Activated naive CD4-positive, alpha-beta T cell treated with anti-CD3 and anti-CD28 coated beads for 36 hours (primary cell): ENCODE results near the gene OPCML. TPM values are rescaled to one million over a fixed set of nuclear protein-coding genes. Genes with fewer than 3 reads are reported as not detected.

Source experiments
- CTCF ChIA-PET: fragments of 350-600 bp; sonication (Branson Sonifier 250); formaldehyde crosslinking; loops from one replicate; lab custom pipeline; 2021; ENCODE audit warnings: antibody characterized with exemption; lab: Charles Lee
- DNase-seq: peaks from one replicate; pipeline ENCODE4 v3.0.0-alpha.2; 2020
- H3K27ac Mint-ChIP-seq: one replicate; pipeline ENCODE4 v1.8.0; 2021; ENCODE audit warnings: mild to moderate bottlenecking, mixed read lengths
- H3K27me3 Mint-ChIP-seq: one replicate; pipeline ENCODE4 v1.8.0; 2021; ENCODE audit warnings: low read depth, mixed read lengths
- H3K36me3 Mint-ChIP-seq: one replicate; pipeline ENCODE4 v1.8.0; 2021; ENCODE audit warnings: low read depth, mixed read lengths
- H3K4me1 Mint-ChIP-seq: one replicate; pipeline ENCODE4 v1.8.0; 2021; ENCODE audit warnings: low read depth, mixed read lengths
- H3K4me3 Mint-ChIP-seq: one replicate; pipeline ENCODE4 v1.8.0; 2021; ENCODE audit warnings: mild to moderate bottlenecking, moderate library complexity, mixed read lengths
- H3K9me3 Mint-ChIP-seq: one replicate; pipeline ENCODE4 v1.8.0; 2021; ENCODE audit warnings: mixed read lengths
- intact Hi-C: fragments of 100-400 bp; cut with micrococcal nuclease; formaldehyde crosslinking; loops from one replicate; pipeline ENCODE4 v1.15.1; 2023
- total RNA-seq, 2 experiments: library from RNA; stranded (reverse); gene quantifications; one replicate each; pipeline ENCODE4 v1.2.3, GENCODE V29; 2021

Gene OPCML
- total RNA-seq, 2 experiments from 2014 or later, result not detected

- Mint-ChIP-seq H3K9me3 (no peaks in the 10 kb centered on the region), H3K36me3 (no peaks in the 10 kb centered on the region), H3K27ac (no peak overlapping the region), H3K27me3 (no peaks in the 10 kb centered on the region), H3K4me3 (no peak overlapping the region), H3K4me1 (no peaks in the 10 kb centered on the region)
- intact Hi-C loops, result no loop called here
- no peak for DNase-seq
- CTCF ChIA-PET, result no interaction called here
Measured at GRCh38 chr11:133414506-133414905, 117.8 kb downstream of the OPCML start.

GRCh38 chr11:133413703-133414102 is 118.6 kb downstream of the OPCML start:
- Mint-ChIP-seq H3K4me3 (no peak overlapping the region), H3K9me3 (no peaks in the 10 kb centered on the region), H3K27ac (no peak overlapping the region), H3K4me1 (no peaks in the 10 kb centered on the region), H3K36me3 (no peaks in the 10 kb centered on the region), H3K27me3 (no peaks in the 10 kb centered on the region)
- no peak for DNase-seq
- intact Hi-C loops, result no loop called here
- CTCF ChIA-PET, result no interaction called here

GRCh38 chr11:133409799-133410198 is 122.5 kb downstream of the OPCML start:
- Mint-ChIP-seq H3K9me3 (no peaks in the 10 kb centered on the region), H3K4me3 (no peak overlapping the region)

GRCh38 chr11:133408936-133409335 is 123.4 kb downstream of the OPCML start:
- intact Hi-C loops, result no loop called here
- Mint-ChIP-seq H3K36me3 (no peaks in the 10 kb centered on the region), H3K27ac (no peak overlapping the region), H3K4me3 (no peak overlapping the region), H3K27me3 (no peaks in the 10 kb centered on the region), H3K9me3 (peaks cover 4% of the 10 kb centered on the region), H3K4me1 (no peaks in the 10 kb centered on the region)
- no peak for DNase-seq
- CTCF ChIA-PET, result no interaction called here

More at GRCh38 chr11:133409799-133410198, 122.5 kb downstream of the OPCML start:
- H3K4me1 Mint-ChIP-seq, result no peaks in the 10 kb centered on the region
- intact Hi-C loops, result no loop called here
- no peak overlapping the region for H3K27ac Mint-ChIP-seq
- no peak for DNase-seq
- no peaks in the 10 kb centered on the region for H3K36me3 Mint-ChIP-seq
- H3K27me3 Mint-ChIP-seq, result no peaks in the 10 kb centered on the region
- CTCF ChIA-PET, result no interaction called here

GRCh38 chr11:133408402-133408801 is 123.9 kb downstream of the OPCML start:
- intact Hi-C loops, result no loop called here
- Mint-ChIP-seq H3K4me3 (no peak overlapping the region), H3K36me3 (no peaks in the 10 kb centered on the region), H3K9me3 (peaks cover 6% of the 10 kb centered on the region), H3K27ac (no peak overlapping the region), H3K4me1 (no peaks in the 10 kb centered on the region), H3K27me3 (no peaks in the 10 kb centered on the region)
- CTCF ChIA-PET, result no interaction called here
- DNase-seq, result no peak

- Mint-ChIP-seq H3K9me3 (peaks cover 6% of the 10 kb centered on the region), H3K27me3 (no peaks in the 10 kb centered on the region), H3K36me3 (no peaks in the 10 kb centered on the region), H3K27ac (no peak overlapping the region), H3K4me3 (no peak overlapping the region), H3K4me1 (no peaks in the 10 kb centered on the region)
- CTCF ChIA-PET, result no interaction called here
- no peak for DNase-seq
- intact Hi-C loops, result no loop called here
Measured at GRCh38 chr11:133406489-133406888, 125.8 kb downstream of the OPCML start.

- Mint-ChIP-seq H3K27ac (no peak overlapping the region), H3K4me1 (no peaks in the 10 kb centered on the region), H3K36me3 (no peaks in the 10 kb centered on the region), H3K9me3 (peaks cover 6% of the 10 kb centered on the region), H3K27me3 (no peaks in the 10 kb centered on the region), H3K4me3 (no peak overlapping the region)
- CTCF ChIA-PET, result interaction anchor here (0.5 kb wide), 1 partner anchor 426 kb away, joined by 4 read pairs; no protein-coding TSS in a partner anchor
- intact Hi-C loops, result no loop called here
- no peak for DNase-seq
Measured at GRCh38 chr11:133403900-133404299, 128.4 kb downstream of the OPCML start.

GRCh38 chr11:133402551-133402950 is 129.8 kb downstream of the OPCML start:
- H3K9me3 Mint-ChIP-seq, result peaks cover 6% of the 10 kb centered on the region

GRCh38 chr11:133399855-133400625 is 132.3 kb downstream of the OPCML start:
- Mint-ChIP-seq H3K4me3 (no peak overlapping the region), H3K27me3 (no peaks in the 10 kb centered on the region), H3K4me1 (no peaks in the 10 kb centered on the region), H3K36me3 (no peaks in the 10 kb centered on the region), H3K9me3 (peaks cover 6% of the 10 kb centered on the region), H3K27ac (no peak overlapping the region)
- no peak for DNase-seq
- CTCF ChIA-PET, result no interaction called here
- intact Hi-C loops, result no loop called here

More at GRCh38 chr11:133402551-133402950, 129.8 kb downstream of the OPCML start:
- Mint-ChIP-seq H3K27me3 (no peaks in the 10 kb centered on the region), H3K27ac (no peak overlapping the region), H3K4me1 (no peaks in the 10 kb centered on the region), H3K36me3 (no peaks in the 10 kb centered on the region), H3K4me3 (no peak overlapping the region)
- intact Hi-C loops, result no loop called here
- CTCF ChIA-PET, result no interaction called here
- no peak for DNase-seq

- H3K4me1 Mint-ChIP-seq, result no peaks in the 10 kb centered on the region
- intact Hi-C loops, result no loop called here
- H3K36me3 Mint-ChIP-seq, result no peaks in the 10 kb centered on the region
- DNase-seq, result no peak
- peaks cover 5% of the 10 kb centered on the region for H3K9me3 Mint-ChIP-seq
- H3K4me3 Mint-ChIP-seq, result no peak overlapping the region
- H3K27me3 Mint-ChIP-seq, result no peaks in the 10 kb centered on the region
- CTCF ChIA-PET, result no interaction called here
- H3K27ac Mint-ChIP-seq, result no peak overlapping the region
Measured at GRCh38 chr11:133399294-133399693, 133.0 kb downstream of the OPCML start.

GRCh38 chr11:133390803-133391202 is 141.5 kb downstream of the OPCML start:
- Mint-ChIP-seq H3K9me3 (no peaks in the 10 kb centered on the region), H3K4me1 (no peaks in the 10 kb centered on the region), H3K27ac (no peak overlapping the region), H3K36me3 (no peaks in the 10 kb centered on the region), H3K4me3 (no peak overlapping the region), H3K27me3 (peaks cover under 1% of the 10 kb centered on the region)
- CTCF ChIA-PET, result no interaction called here
- no peak for DNase-seq
- intact Hi-C loops, result no loop called here

- no peaks in the 10 kb centered on the region for H3K9me3 Mint-ChIP-seq
- no peak for DNase-seq
- peaks cover 3% of the 10 kb centered on the region for H3K27me3 Mint-ChIP-seq
- no peaks in the 10 kb centered on the region for H3K4me1 Mint-ChIP-seq
- no peaks in the 10 kb centered on the region for H3K36me3 Mint-ChIP-seq
- H3K4me3 Mint-ChIP-seq, result no peak overlapping the region
- CTCF ChIA-PET, result no interaction called here
- intact Hi-C loops, result no loop called here
- no peak overlapping the region for H3K27ac Mint-ChIP-seq
Measured at GRCh38 chr11:133388975-133389568, 143.2 kb downstream of the OPCML start.

GRCh38 chr11:133388260-133388659 is 144.0 kb downstream of the OPCML start:
- peaks cover 3% of the 10 kb centered on the region for H3K27me3 Mint-ChIP-seq
- H3K36me3 Mint-ChIP-seq, result no peaks in the 10 kb centered on the region
- H3K4me1 Mint-ChIP-seq, result no peaks in the 10 kb centered on the region
- DNase-seq, result no peak
- CTCF ChIA-PET, result no interaction called here
- intact Hi-C loops, result no loop called here
- H3K4me3 Mint-ChIP-seq, result no peak overlapping the region
- H3K9me3 Mint-ChIP-seq, result no peaks in the 10 kb centered on the region
- no peak overlapping the region for H3K27ac Mint-ChIP-seq
